Testis (tissue), 3 donors: ENCODE results near the gene RSU1. TPM values are rescaled to one million over a fixed set of nuclear protein-coding genes. Genes with fewer than 3 reads are reported as not detected.

Source experiments
- DNase-seq: peaks from one replicate; pipeline ENCODE4 v3.0.0-alpha.2; 2019
- H3K27ac ChIP-seq, 2 donors: fragments of 200-600 bp; sonication (generic); one replicate each; pipeline ENCODE4 v1.5.1; 2019
- H3K27me3 ChIP-seq: fragments of 200-600 bp; sonication (generic); one replicate; pipeline ENCODE4 v1.5.1; 2019
- H3K36me3 ChIP-seq: fragments of 200-600 bp; sonication (generic); one replicate; pipeline ENCODE4 v1.5.1; 2017; ENCODE audit warnings: low read depth; ENCODE audit errors: missing control alignments
- H3K4me1 ChIP-seq: fragments of 200-600 bp; sonication (generic); one replicate; pipeline ENCODE4 v1.5.1; 2019
- H3K4me3 ChIP-seq, 2 donors: fragments of 200-600 bp; sonication (generic); one replicate each; pipeline ENCODE4 v1.5.1; 2017 to 2019
- H3K9me3 ChIP-seq: fragments of 200-600 bp; sonication (generic); one replicate; pipeline ENCODE4 v1.5.1; 2017
- POLR2A ChIP-seq: fragments of 450-650 bp; IDR thresholded peaks from one replicate; pipeline ENCODE4 v1.6.1; 2017; ENCODE audit warnings: antibody characterized with exemption, mild to moderate bottlenecking, moderate library complexity
- WGBS, 2 donors: methylation state at CpG; one replicate each; pipeline ENCODE4 v1.1.5; 2018; 5-methylcytosine and 5-hydroxymethylcytosine counted together
- intact Hi-C: fragments of 100-400 bp; cut with DNase I; formaldehyde crosslinking; loops from one replicate; pipeline ENCODE4 v1.15.1; 2023; ENCODE audit warnings: low total_unique reads
- polyA plus RNA-seq: library from polyadenylated mRNA; stranded (reverse); fragments of 350-450 nt; fragmentation: Illumina TruSeq; extraction: RNeasy Lipid Tissue Mini Kit (QIAGEN cat#74804); gene quantifications from one replicate; pipeline ENCODE4 v1.2.3, GENCODE V29; 2014; ENCODE audit warnings: low read depth, low replicate concordance; ENCODE audit not compliant: insufficient read depth
- total RNA-seq, 2 donors: library from RNA; depleted of rRNA; stranded (reverse); fragments of >200 nt; gene quantifications; one replicate each; pipeline ENCODE4 v1.2.3, GENCODE V29; 2016
- TF ChIP-seq, protein P1 (sequence below), 3 experiments: fragments of 450-650 bp in 2 of 3; fragments of 200-600 bp in 1 of 3; sonication (generic) in 1 of 3; IDR thresholded peaks; one replicate each; pipeline ENCODE4 v1.5.1; 2016 to 2019; ENCODE audit warnings: antibody characterized with exemption in 3 of 3, mild to moderate bottlenecking in 2 of 3, moderate library complexity in 1 of 3

RSU1 gene
- total and polyA plus RNA-seq, 3 donors from 2014 or later, result 26.0 to 38.4 (median 27.3) TPM

GRCh38 chr10:16804123-16804522 is 13.1 kb downstream of the RSU1 start:
- Histone ChIP-seq H3K36me3 (no peaks in the 10 kb centered on the region), H3K9me3 (no peaks in the 10 kb centered on the region), H3K27me3 (no peaks in the 10 kb centered on the region), H3K4me1 (no peaks in the 10 kb centered on the region), H3K4me3 (no peak overlapping the region), H3K27ac (no peak overlapping the region)
- DNase-seq, result no peak
- intact Hi-C loops, result no loop called here
- TF ChIP-seq, protein P1, sequence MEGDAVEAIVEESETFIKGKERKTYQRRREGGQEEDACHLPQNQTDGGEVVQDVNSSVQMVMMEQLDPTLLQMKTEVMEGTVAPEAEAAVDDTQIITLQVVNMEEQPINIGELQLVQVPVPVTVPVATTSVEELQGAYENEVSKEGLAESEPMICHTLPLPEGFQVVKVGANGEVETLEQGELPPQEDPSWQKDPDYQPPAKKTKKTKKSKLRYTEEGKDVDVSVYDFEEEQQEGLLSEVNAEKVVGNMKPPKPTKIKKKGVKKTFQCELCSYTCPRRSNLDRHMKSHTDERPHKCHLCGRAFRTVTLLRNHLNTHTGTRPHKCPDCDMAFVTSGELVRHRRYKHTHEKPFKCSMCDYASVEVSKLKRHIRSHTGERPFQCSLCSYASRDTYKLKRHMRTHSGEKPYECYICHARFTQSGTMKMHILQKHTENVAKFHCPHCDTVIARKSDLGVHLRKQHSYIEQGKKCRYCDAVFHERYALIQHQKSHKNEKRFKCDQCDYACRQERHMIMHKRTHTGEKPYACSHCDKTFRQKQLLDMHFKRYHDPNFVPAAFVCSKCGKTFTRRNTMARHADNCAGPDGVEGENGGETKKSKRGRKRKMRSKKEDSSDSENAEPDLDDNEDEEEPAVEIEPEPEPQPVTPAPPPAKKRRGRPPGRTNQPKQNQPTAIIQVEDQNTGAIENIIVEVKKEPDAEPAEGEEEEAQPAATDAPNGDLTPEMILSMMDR (IDR thresholded peaks at IDR 0.05), result no peak
- TF ChIP-seq POLR2A, result no peak
- 85 to 86% methylated on average over 4 of the region's 4 CpGs for WGBS, 2 donors

DNA sequence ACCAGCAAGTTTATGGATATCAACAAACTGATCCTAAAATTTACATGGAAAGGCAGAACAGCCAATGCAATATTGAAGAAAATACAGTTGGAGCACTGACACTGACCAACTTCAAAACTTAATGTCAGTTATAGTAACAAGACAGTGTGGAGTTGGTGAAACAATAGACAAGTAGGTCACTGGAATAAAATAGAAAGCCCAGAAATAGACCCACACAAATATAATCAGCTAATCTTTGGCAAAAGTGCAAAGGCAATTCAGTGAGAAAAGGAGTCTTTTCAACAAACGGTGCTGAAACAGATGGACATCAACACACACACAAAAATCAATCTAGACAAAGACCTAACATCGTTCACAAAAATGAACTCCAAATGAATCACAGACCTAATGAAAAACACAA is 13.8 kb downstream of the RSU1 start:
- no peaks in the 10 kb centered on the region for H3K4me1 ChIP-seq
- intact Hi-C loops, result no loop called here
- TF ChIP-seq POLR2A, result no peak
- TF ChIP-seq, protein P1 (IDR thresholded peaks at IDR 0.05), result no peak
- no peak overlapping the region for H3K27ac ChIP-seq
- DNase-seq, result no peak
- no peaks in the 10 kb centered on the region for H3K27me3 ChIP-seq
- no peaks in the 10 kb centered on the region for H3K36me3 ChIP-seq
- no peak overlapping the region for H3K4me3 ChIP-seq
- WGBS, 2 donors, result 55 to 60% methylated on average over 2 of the region's 2 CpGs
- no peaks in the 10 kb centered on the region for H3K9me3 ChIP-seq

DNA sequence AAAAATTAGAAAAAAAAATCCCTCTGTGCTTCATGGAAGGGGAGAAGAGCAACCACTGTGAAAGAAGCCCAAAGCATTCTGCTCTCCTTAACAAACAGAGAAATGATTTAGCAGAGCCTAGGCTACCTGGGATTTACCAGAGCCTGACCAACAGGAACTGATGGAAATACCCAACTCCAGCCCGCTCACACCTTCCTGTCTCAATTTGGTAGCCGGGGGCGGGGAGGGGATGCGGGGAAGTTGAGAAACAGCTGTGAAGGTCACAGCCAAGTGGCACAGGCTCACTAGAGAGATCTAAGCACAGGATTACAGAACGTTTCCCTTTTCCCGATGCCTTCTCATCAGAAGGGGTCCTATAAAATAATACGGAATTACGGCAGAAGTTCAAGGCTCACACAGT is 17.6 kb downstream of the RSU1 start:
- Histone ChIP-seq H3K4me1 (no peaks in the 10 kb centered on the region), H3K36me3 (no peaks in the 10 kb centered on the region), H3K27me3 (no peaks in the 10 kb centered on the region), H3K27ac (no peak overlapping the region), H3K4me3 (no peak overlapping the region), H3K9me3 (no peaks in the 10 kb centered on the region)
- no peak for DNase-seq
- 79 to 86% methylated on average over 8 of the region's 8 CpGs for WGBS, 2 donors
- TF ChIP-seq, protein P1 (IDR thresholded peaks at IDR 0.05), result no peak
- TF ChIP-seq POLR2A, result no peak
- intact Hi-C loops, result no loop called here

DNA sequence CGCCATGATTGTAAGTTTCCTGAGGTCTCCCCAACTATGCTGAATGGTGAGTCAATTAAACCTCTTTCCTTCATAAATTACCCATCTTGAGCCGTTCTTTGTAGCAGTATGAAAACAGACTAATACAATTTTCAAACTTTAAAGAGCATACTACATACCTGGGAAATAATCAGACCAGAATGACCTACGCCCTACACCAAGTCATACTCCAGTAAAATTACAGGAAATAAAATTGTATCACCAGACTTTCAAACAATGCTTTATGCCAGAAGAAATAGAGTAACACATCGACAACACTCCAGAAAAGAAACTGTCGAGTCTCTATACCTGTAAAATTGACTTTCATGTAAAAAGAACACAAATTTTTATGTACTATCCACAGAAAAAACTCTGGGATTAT is 18.7 kb downstream of the RSU1 start:
- no peak for TF ChIP-seq POLR2A
- TF ChIP-seq, protein P1 (IDR thresholded peaks at IDR 0.05), result no peak
- intact Hi-C loops, result no loop called here
- DNase-seq, result no peak

GRCh38 chr10:16795410-16796073 is 21.7 kb downstream of the RSU1 start:
- Histone ChIP-seq H3K4me3 (no peak overlapping the region), H3K4me1 (no peaks in the 10 kb centered on the region), H3K36me3 (no peaks in the 10 kb centered on the region), H3K9me3 (no peaks in the 10 kb centered on the region), H3K27ac (no peak overlapping the region), H3K27me3 (no peaks in the 10 kb centered on the region)
- WGBS, 2 donors, result 91 to 95% methylated on average over 9 of the region's 9 CpGs
- TF ChIP-seq POLR2A, result no peak
- TF ChIP-seq, protein P1 (IDR thresholded peaks at IDR 0.05), result no peak
- no peak for DNase-seq
- intact Hi-C loops, result no loop called here

More for the DNA sequence above, 18.7 kb downstream of the RSU1 start:
- H3K9me3 ChIP-seq, result no peaks in the 10 kb centered on the region
- no peaks in the 10 kb centered on the region for H3K27me3 ChIP-seq
- no peaks in the 10 kb centered on the region for H3K36me3 ChIP-seq
- 92 to 95% methylated on average over 5 of the region's 5 CpGs for WGBS, 2 donors
- no peak overlapping the region for H3K4me3 ChIP-seq
- no peaks in the 10 kb centered on the region for H3K4me1 ChIP-seq
- H3K27ac ChIP-seq, result no peak overlapping the region
